ENCODE data around the gene TET1.
"Not testable (repeated sequence)": the region's sequence is repeated elsewhere in the genome, so short reads cannot be mapped to it uniquely, and the experiment has no call there.

Gene TET1

GRCh38 chr10:68696018-68696417 is 135.9 kb downstream of the TET1 start:
- DNase-seq (ENCODE audit: extremely low read depth in 1 of 2, low read depth in 1 of 2), result no peak

GRCh38 chr10:68697106-68697505 is 137.0 kb downstream of the TET1 start:
- no peak for DNase-seq (ENCODE audit: extremely low read depth in 1 of 2, low read depth in 1 of 2)

GRCh38 chr10:68700197-68700596 is 140.1 kb downstream of the TET1 start:
- no peak for DNase-seq (ENCODE audit: extremely low read depth in 1 of 2, low read depth in 1 of 2)

GRCh38 chr10:68705548-68705947 is 145.4 kb downstream of the TET1 start:
- no peak for DNase-seq (ENCODE audit: extremely low read depth in 1 of 2, low read depth in 1 of 2)

GRCh38 chr10:68708987-68709386 is 148.8 kb downstream of the TET1 start:
- not testable (repeated sequence) for DNase-seq (ENCODE audit: extremely low read depth in 1 of 2, low read depth in 1 of 2)

GRCh38 chr10:68713065-68713464 is 152.9 kb downstream of the TET1 start:
- DNase-seq (ENCODE audit: extremely low read depth in 1 of 2, low read depth in 1 of 2), result not testable (repeated sequence)

GRCh38 chr10:68717435-68717834 is 157.3 kb downstream of the TET1 start:
- no peak for DNase-seq (ENCODE audit: extremely low read depth in 1 of 2, low read depth in 1 of 2)

- DNase-seq (ENCODE audit: extremely low read depth in 1 of 2, low read depth in 1 of 2), result peak; percentile 92 to 96
Measured at GRCh38 chr10:68720793-68721672, 160.9 kb downstream of the TET1 start, which contains the start of gene CCAR1. Gene CCAR1, plus strand, starts transcription at chr10:68721239. Its CDS starts 1,266 bp downstream, at chr10:68722505.

GRCh38 chr10:68721673-68722335 is 161.7 kb downstream of the TET1 start:
- no peak for DNase-seq (ENCODE audit: extremely low read depth in 1 of 2, low read depth in 1 of 2)

- no peak for DNase-seq (ENCODE audit: extremely low read depth in 1 of 2, low read depth in 1 of 2)
Measured at GRCh38 chr10:68725016-68725415, 164.9 kb downstream of the TET1 start.

- no peak for DNase-seq (ENCODE audit: extremely low read depth in 1 of 2, low read depth in 1 of 2)
Measured at GRCh38 chr10:68727146-68727545, 167.0 kb downstream of the TET1 start.

- no peak for DNase-seq (ENCODE audit: extremely low read depth in 1 of 2, low read depth in 1 of 2)
Measured at GRCh38 chr10:68732651-68733050, 172.5 kb downstream of the TET1 start.

GRCh38 chr10:68734349-68734748 is 174.2 kb downstream of the TET1 start:
- DNase-seq (ENCODE audit: extremely low read depth in 1 of 2, low read depth in 1 of 2), result no peak

- DNase-seq (ENCODE audit: extremely low read depth in 1 of 2, low read depth in 1 of 2), result no peak
Measured at GRCh38 chr10:68735119-68735518, 175.0 kb downstream of the TET1 start.

GRCh38 chr10:68735739-68736138 is 175.6 kb downstream of the TET1 start:
- not testable (repeated sequence) for DNase-seq (ENCODE audit: extremely low read depth in 1 of 2, low read depth in 1 of 2)

GRCh38 chr10:68740676-68741075 is 180.5 kb downstream of the TET1 start:
- not testable (repeated sequence) for DNase-seq (ENCODE audit: extremely low read depth in 1 of 2, low read depth in 1 of 2)

GRCh38 chr10:68742397-68742796 is 182.3 kb downstream of the TET1 start:
- DNase-seq (ENCODE audit: extremely low read depth in 1 of 2, low read depth in 1 of 2), result no peak
